NCI-H526 treated with DMSO at 0.1 percent for 48 hours (cell line): ENCODE measurements around the gene TCF23.
"Not testable (repeated sequence)": the region's sequence is repeated elsewhere in the genome, so short reads cannot be mapped to it uniquely, and the experiment has no call there.

Experiments
- DNase-seq: peaks from one replicate; lab custom pipeline; 2025; lab: John Stamatoyannopoulos, UW

The TCF23 gene

GRCh38 chr2:27154488-27154887 lies 5.7 kb downstream of the TCF23 start:
- no peak for DNase-seq

- DNase-seq, result no peak
Observed at GRCh38 chr2:27155069-27155520, 6.3 kb downstream of the TCF23 start.

DNA sequence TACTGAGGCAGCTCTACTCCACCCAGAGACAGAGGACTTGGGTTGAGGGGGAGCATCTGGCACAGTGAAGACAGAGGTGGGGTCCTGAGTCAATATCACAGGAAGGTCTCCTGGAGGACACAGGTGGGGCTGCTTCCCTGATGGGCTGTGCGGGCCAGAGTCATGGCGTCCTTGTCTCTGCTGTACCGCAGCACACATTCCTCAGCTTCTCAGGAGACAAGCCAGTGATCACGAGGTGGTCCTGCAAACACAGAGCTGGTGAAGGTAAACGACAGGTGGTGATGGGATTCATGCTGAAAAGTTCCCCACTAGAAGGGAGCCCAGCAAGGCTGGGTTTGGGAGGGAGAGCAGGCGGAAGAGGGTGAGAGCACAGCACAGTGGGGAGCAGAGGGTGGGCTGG lies 9.7 kb downstream of the TCF23 start:
- no peak for DNase-seq

- no peak for DNase-seq
Observed at GRCh38 chr2:27159271-27159670, 10.5 kb downstream of the TCF23 start.

DNA sequence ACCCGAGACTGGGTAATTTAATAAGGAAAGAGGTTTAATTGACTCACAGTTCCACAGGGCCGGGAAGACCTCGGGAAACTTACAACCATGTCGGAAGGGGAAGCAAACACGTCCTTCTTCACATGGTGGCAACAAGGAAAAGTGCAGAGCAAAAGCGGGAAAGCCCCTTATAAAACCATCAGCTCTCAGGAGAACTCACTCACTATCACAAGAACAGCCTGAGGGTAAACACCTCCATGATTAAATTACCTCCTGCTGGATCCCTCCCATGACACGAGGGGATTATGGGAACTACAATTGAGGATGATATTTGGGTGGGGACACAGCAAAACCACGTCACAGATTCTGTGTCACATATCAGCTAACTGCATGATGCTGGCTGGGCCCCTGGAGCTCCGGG lies 11.4 kb downstream of the TCF23 start:
- no peak for DNase-seq

GRCh38 chr2:27162151-27163121 lies 13.6 kb downstream of the TCF23 start:
- DNase-seq, result no peak

DNA sequence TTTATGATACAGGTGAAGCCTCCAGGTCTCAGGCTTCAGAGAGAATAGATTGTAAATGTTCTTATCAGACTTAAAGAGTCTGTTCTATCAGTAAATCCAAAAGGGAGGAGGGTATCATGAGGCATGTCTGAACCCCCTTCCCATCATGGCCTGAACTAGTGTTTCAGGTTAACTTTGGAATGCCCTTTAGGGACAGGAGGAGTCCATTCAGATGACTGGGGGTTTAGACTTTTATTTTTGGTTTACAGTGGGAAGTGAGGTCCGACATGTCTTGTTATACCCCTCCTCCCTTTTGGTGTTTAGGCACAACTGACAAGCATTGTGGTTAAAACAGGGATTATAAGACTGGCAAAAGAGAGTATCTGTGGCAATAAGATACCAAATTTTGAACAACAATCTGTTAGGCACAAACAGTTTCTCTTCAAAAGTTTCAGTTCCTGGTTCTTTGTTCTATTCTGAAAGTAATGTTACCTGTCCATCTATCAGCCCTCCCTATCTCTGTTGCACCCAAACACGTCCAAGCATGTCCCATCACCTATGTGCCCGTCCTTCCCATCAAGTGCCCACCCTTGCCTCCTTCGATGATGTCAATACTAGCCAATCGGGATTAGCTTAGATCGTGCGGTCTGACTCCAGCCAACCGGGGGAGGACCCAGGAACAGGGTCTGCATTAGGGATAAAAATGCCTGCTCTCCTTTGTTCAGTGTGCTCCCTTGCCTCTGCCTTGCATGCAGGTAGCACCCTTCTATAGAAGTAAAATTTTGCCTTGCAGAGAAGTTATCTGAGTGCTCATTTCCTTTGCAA lies 16.4 kb downstream of the TCF23 start:
- no peak for DNase-seq

DNA sequence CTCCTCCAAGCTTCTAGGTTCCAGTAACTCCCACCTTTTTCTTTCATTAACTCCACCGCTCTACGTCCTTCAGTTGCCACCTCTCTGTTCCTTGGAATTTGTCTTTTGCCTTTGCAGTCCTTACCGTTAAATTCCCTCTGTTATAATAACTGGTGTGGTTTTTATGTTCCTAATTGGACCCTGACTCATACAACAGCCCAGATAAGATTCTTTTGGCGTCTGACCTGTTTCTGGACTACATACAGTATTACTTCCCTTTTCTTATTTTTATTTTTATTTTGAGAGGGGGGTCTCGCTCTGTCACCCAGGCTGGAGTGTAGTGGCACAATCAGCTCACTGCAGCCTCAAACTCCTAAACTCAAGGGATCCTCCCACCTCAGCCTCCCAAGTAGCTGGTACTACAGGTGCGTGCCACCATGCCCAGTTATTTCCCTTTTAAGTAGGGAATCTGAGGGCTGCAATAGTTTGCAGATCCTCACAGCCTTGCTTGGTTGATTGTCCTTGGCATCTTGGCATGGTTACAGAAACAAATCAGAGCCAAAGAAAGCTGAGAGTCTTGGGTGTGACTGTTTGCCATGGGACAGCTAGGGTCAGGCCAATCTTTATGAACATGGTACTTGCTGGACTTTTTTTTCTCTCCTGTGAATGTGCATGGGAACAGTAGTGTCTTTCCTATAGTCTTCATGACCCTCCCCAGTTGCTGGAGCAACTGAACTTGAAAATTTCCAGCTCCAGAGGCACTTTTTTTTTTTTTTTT lies 22.0 kb downstream of the TCF23 start:
- DNase-seq, result no peak

DNA sequence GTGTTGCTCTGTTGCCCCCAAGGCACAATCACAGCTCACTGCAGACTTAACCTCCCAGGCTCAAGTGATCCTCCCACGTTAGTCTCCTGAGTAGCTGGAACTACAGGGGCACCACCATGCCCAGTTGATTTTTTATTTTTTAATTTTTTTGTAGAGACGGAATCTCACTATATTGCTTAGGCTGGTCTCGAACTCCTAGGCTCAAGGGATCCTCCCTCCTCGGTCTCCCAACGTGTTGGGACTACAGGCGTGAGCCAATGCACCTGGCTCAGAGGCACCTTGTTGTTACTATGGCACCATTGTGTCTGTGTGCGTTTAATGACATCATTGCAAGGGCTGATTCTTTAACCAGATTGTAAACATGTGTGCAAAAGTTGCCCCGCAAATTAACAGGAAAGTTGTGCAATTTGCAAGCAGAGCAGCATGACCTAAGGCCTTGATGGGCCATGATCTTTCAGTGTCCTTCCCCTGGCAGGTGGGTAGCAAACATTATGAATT lies 22.6 kb downstream of the TCF23 start:
- DNase-seq, result no peak

DNA sequence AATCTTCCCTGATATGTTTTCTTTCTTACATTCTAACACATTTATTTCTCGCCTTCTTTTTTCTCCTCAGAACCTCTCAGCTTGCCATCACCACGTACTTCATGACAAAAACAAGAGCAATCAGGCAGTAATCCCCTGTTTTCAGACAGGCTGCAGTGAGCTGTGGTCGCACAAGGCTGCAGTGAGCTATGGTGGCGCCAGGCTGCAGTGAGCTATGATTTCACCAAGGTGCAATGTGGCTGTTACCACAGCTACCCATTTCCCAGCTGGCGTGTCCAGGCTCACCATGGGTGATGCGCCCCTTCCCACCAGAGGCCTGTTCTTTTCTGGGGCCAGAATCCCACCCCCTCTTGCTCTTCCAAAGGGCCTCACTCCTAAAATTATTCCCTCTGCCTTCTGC lies 25.8 kb downstream of the TCF23 start:
- no peak for DNase-seq

- DNase-seq, result no peak
Observed at GRCh38 chr2:27175330-27175729, 26.5 kb downstream of the TCF23 start.

- DNase-seq, result not testable (repeated sequence)
Observed at GRCh38 chr2:27175781-27176180, 27.0 kb downstream of the TCF23 start.

DNA sequence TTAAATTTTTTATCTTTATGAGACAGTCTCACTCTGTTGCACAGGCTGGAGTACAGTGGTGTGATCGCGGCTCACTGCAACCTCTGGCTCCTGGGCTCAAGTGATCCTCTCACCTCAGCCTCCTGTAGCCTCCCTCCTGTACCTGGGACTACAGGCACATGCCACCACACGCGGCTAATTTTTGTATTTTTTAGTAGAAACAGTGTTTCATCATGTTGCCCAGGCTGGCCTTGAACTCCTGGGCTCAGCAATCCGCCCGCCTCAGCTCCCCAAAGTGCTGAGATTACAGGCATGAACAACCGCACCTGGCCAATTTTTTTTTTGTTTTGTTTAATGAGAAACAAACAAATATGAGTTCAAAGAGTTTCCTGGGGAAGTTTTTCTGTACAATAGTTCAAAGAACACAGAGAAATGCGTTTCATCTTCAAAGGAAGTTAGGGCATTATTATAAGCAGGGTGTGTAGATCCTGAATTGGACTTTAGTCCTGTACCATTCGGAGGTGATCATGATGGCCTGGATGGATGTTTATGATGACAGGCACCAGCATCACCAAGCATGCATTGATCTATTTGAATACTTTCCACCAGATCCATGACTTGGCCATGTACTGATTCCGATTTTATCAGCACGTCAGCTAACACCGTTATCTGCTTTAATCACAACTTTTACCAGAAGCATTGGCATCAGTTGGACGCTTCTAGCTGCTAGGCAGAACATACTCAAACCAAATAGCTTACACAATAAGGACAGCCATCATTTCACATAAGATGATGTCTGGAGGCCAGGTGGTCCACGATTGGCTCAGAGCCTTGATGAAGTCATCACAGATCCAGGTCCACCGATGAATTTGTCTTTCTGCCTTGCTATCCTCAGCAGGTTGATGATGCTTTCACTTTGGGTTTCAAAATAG lies 28.9 kb downstream of the TCF23 start:
- DNase-seq, result no peak

DNA sequence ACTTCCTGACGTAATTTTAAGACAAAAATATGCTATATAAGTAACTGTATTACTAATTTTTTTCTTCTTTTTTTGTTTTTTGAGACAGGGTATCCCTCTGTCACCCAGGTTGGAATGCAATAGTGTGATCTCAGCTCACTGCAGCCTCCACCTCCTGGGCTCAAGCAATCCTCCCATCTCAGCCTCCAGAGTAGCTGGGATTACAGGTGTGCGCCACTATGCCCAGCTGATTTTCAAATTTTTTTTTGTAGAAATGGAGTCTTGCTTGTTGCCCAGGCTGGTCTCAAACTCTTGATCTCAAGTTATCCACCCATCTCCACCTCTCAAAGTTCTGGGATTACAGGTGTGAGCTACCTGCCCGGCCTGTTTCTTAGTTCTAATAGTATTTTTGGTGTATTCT lies 29.7 kb downstream of the TCF23 start:
- DNase-seq, result no peak

GRCh38 chr2:27179344-27180000 lies 30.7 kb downstream of the TCF23 start:
- no peak for DNase-seq

GRCh38 chr2:27182346-27182745 lies 33.5 kb downstream of the TCF23 start:
- DNase-seq, result no peak

DNA sequence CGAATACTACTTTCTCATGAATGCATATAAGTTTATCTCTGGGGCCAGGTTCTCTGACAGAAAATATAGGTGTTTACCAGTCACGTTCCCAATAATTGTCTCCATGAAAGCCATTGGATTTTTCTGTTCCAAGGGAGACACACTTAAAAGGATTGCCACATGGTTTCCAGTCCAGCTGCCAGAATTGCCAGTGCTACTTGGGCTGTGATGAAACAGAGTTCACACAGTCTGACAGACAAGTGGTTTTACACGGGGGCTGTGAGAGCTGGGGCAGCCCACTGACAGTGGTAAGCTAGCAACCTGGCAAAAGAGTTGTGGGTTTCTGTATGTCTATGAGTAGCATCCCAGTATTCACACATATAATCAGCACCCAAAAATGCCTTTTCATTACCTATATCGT lies 35.3 kb downstream of the TCF23 start:
- no peak for DNase-seq

DNA sequence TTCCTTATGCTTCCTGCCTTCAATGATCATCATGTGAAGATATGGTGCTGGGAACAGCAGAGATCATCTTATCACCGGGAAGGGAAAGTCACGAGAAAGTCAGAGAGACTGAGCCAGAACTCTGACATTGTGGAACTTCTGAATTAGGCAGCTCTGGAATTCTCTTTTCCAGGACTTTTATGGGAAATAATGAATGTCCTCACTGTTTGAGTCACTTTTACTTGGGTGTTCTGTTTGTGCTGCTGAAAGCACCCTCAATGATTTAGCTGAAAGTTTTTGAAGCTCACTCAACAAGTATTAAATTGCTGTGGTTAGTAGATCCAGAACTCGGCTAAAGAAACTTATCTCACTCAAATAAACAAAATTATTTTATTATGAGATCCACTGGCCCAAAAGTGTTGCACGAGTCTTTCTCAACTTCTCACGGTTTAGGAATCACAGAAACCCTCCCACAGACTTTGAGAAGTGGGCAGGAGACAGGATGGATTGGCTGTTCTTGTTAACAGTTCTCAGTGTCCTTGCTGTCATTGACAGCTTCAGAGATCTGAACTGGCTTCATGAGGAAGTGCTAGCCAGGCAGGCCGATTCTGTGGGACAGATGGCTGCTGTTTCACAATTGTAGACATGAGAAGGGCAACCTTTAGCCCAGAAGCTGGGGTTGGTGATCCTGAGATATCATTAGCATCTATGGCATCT lies 36.7 kb downstream of the TCF23 start:
- DNase-seq, result no peak

- DNase-seq, result no peak
Observed at GRCh38 chr2:27186613-27187345, 38.0 kb downstream of the TCF23 start.
